H1 (cell line): ENCODE results near the gene COL4A2. TPM values are rescaled to one million over a fixed set of nuclear protein-coding genes. Genes with fewer than 3 reads are reported as not detected.

ENCODE experiments used
- CTCF ChIA-PET: fragments of 300-600 bp; sonication (Branson Sonifier 250); formaldehyde crosslinking; loops from one replicate; lab custom pipeline; 2021; ENCODE audit not compliant: partially characterized antibody; lab: Charles Lee
- POLR2A ChIA-PET: fragments of 300-600 bp; sonication (Branson Sonifier 250); formaldehyde crosslinking; loops from one replicate; lab custom pipeline; 2021; ENCODE audit warnings: inconsistent platforms; ENCODE audit not compliant: partially characterized antibody; lab: Charles Lee
- DNase-seq, 2 experiments: peaks; one replicate each; pipeline versions ENCODE4 v3.0.0 to v3.0.0-alpha.2; 2010 to 2022; ENCODE audit warnings: low spot score in 2 of 2, low read depth in 1 of 2, mixed read lengths in 1 of 2
- FAIRE-seq: peaks from 2 replicates; lab custom pipeline; 2011; peaks lifted over from hg19 to GRCh38; lab: Jason Lieb, UNC
- H2AFZ ChIP-seq: 2 replicates; pipeline ENCODE4 v1.8.1; 2012; ENCODE audit warnings: low read length, inconsistent platforms
- H2AK5ac ChIP-seq: 2 replicates; pipeline ENCODE4 v1.6.1; 2013; ENCODE audit warnings: low read depth, low read length
- H2BK120ac ChIP-seq: replicated peaks from 2 replicates; pipeline ENCODE3; 2013; ENCODE audit warnings: low read depth, low read length, inconsistent platforms
- H2BK12ac ChIP-seq: 2 replicates; pipeline ENCODE4 v1.6.1; 2013; ENCODE audit warnings: low read depth, low read length
- H2BK15ac ChIP-seq: 2 replicates; pipeline ENCODE4 v1.6.1; 2013; ENCODE audit warnings: low read length
- H2BK20ac ChIP-seq: 2 replicates; pipeline ENCODE4 v1.6.1; 2013; ENCODE audit warnings: low read length
- H2BK5ac ChIP-seq: 2 replicates; pipeline ENCODE4 v1.6.1; 2013; ENCODE audit warnings: low read depth, low read length
- H3K14ac ChIP-seq: 2 replicates; pipeline ENCODE4 v1.6.1; 2013; ENCODE audit warnings: inconsistent platforms; ENCODE audit not compliant: insufficient read length
- H3K18ac ChIP-seq: 2 replicates; pipeline ENCODE4 v1.6.1; 2013; ENCODE audit warnings: low read length; ENCODE audit errors: extremely low read depth
- H3K23ac ChIP-seq: 2 replicates; pipeline ENCODE4 v1.6.1; 2013; ENCODE audit warnings: inconsistent platforms; ENCODE audit not compliant: insufficient read length
- H3K23me2 ChIP-seq: 2 replicates; pipeline ENCODE4 v1.6.1; 2013; ENCODE audit warnings: low read depth, low read length
- H3K27ac ChIP-seq: 2 replicates; pipeline ENCODE4 v1.6.1; 2011; ENCODE audit warnings: low read depth, low read length, inconsistent platforms
- H3K27me3 ChIP-seq, 4 experiments: replicated peaks in 1 of 4; 1 replicate in 1 of 4; 2 replicates in 3 of 4; pipeline versions ENCODE4 v1.6.1 to v1.8.1; 2011 to 2013; ENCODE audit warnings: low read length in 3 of 4, mild to moderate bottlenecking in 3 of 4, inconsistent platforms in 2 of 4, mixed read lengths in 2 of 4, moderate library complexity in 1 of 4; ENCODE audit not compliant: control insufficient read depth in 3 of 4, insufficient read depth in 3 of 4; ENCODE audit errors: extremely low read depth in 1 of 4
- H3K36me3 ChIP-seq, 4 experiments: 2 replicates each; pipeline versions ENCODE4 v1.6.1 to v1.8.1; 2011 to 2013; ENCODE audit warnings: mild to moderate bottlenecking in 4 of 4, low read length in 3 of 4, moderate library complexity in 2 of 4, control low read depth in 1 of 4, inconsistent platforms in 1 of 4; ENCODE audit not compliant: insufficient read depth in 4 of 4, control insufficient read depth in 2 of 4
- H3K4ac ChIP-seq: replicated peaks from 2 replicates; pipeline ENCODE3; 2013; ENCODE audit warnings: low read length, low read depth, mixed read lengths, inconsistent platforms; ENCODE audit not compliant: insufficient read length
- H3K4me1 ChIP-seq, 4 experiments: replicated peaks in 1 of 4; 1 replicate in 1 of 4; 2 replicates in 3 of 4; pipeline versions ENCODE4 v1.6.1 to v1.8.1; 2011 to 2013; ENCODE audit warnings: low read length in 3 of 4, inconsistent platforms in 2 of 4, mixed read lengths in 1 of 4; ENCODE audit not compliant: insufficient read depth in 4 of 4, control insufficient read depth in 3 of 4
- H3K4me2 ChIP-seq, 2 experiments: 2 replicates each; pipeline versions ENCODE4 v1.6.1 to v1.8.1; 2011 to 2013; ENCODE audit warnings: low read depth in 2 of 2, low read length in 2 of 2, control low read depth in 1 of 2, inconsistent platforms in 1 of 2, mild to moderate bottlenecking in 1 of 2; ENCODE audit not compliant: insufficient read depth in 1 of 2
- H3K4me3 ChIP-seq, 4 experiments: fragments of 200-600, 300-600 bp in 1 of 4; sonication (generic), shearing (Covaris generic), sonication (Bioruptor Twin) in 1 of 4; 2 replicates each; pipeline versions ENCODE4 v1.5.1 to v1.8.1; 2011 to 2016; ENCODE audit warnings: low read length in 4 of 4, low read depth in 3 of 4, control low read depth in 2 of 4, inconsistent platforms in 2 of 4, mild to moderate bottlenecking in 2 of 4, mixed read lengths in 1 of 4, moderate library complexity in 1 of 4; ENCODE audit not compliant: insufficient read depth in 2 of 4; ENCODE audit errors: extremely low read depth in 1 of 4
- H3K56ac ChIP-seq: replicated peaks from 2 replicates; pipeline ENCODE3; 2013; ENCODE audit warnings: low read depth, mild to moderate bottlenecking, mixed read lengths, low read length, inconsistent platforms; ENCODE audit not compliant: insufficient read length
- H3K79me1 ChIP-seq: 2 replicates; pipeline ENCODE4 v1.6.1; 2013; ENCODE audit warnings: low read depth, low read length, control low read depth
- H3K79me2 ChIP-seq, 2 experiments: 2 replicates each; pipeline versions ENCODE4 v1.6.1 to v1.8.1; 2012 to 2013; ENCODE audit warnings: low read length in 2 of 2, mild to moderate bottlenecking in 2 of 2, inconsistent platforms in 1 of 2; ENCODE audit not compliant: insufficient read depth in 2 of 2, control insufficient read depth in 1 of 2
- H3K9ac ChIP-seq, 4 experiments: replicated peaks in 1 of 4; 1 replicate in 1 of 4; 2 replicates in 3 of 4; pipeline versions ENCODE4 v1.6.1 to v1.8.1; 2011 to 2013; ENCODE audit warnings: low read depth in 3 of 4, low read length in 3 of 4, control low read depth in 2 of 4, mild to moderate bottlenecking in 2 of 4, moderate library complexity in 2 of 4, inconsistent platforms in 1 of 4; ENCODE audit errors: extremely low read depth in 1 of 4
- H3K9me3 ChIP-seq, 2 experiments: 2 replicates each; pipeline versions ENCODE4 v1.6.1 to v1.8.1; 2012 to 2013; ENCODE audit warnings: mild to moderate bottlenecking in 2 of 2, moderate library complexity in 2 of 2, control low read depth in 1 of 2, inconsistent platforms in 1 of 2, low read depth in 1 of 2, low read length in 1 of 2, mixed read lengths in 1 of 2; ENCODE audit not compliant: insufficient read depth in 2 of 2
- H4K20me1 ChIP-seq, 2 experiments: replicated peaks in 1 of 2; 2 replicates each; pipeline versions ENCODE3 to v1.8.1; 2011 to 2013; ENCODE audit warnings: inconsistent platforms in 2 of 2, low read length in 2 of 2, mild to moderate bottlenecking in 1 of 2; ENCODE audit not compliant: insufficient read depth in 2 of 2, control insufficient read depth in 1 of 2
- H4K5ac ChIP-seq: 2 replicates; pipeline ENCODE4 v1.6.1; 2013; ENCODE audit warnings: low read length, low read depth, mixed read lengths, inconsistent platforms; ENCODE audit not compliant: insufficient read length
- H4K8ac ChIP-seq: 2 replicates; pipeline ENCODE4 v1.8.0; 2013; ENCODE audit warnings: mild to moderate bottlenecking, moderate library complexity, low read length, inconsistent platforms; ENCODE audit not compliant: insufficient read depth; ENCODE audit errors: extremely low read depth
- H4K91ac ChIP-seq: replicated peaks from 2 replicates; pipeline ENCODE3; 2013; ENCODE audit warnings: low read length, mixed read lengths, inconsistent platforms; ENCODE audit not compliant: insufficient read length
- CEBPB ChIP-seq: IDR thresholded peaks from 2 replicates; pipeline ENCODE4 v1.6.1; 2012; ENCODE audit warnings: low read depth, low read length
- EGR1 ChIP-seq: IDR thresholded peaks from 2 replicates; pipeline ENCODE4 v1.6.1; 2011; ENCODE audit warnings: low read depth, low read length, borderline replicate concordance
- POLR2A ChIP-seq, 2 experiments: IDR thresholded peaks; 1 replicate in 1 of 2; 2 replicates in 1 of 2; pipeline ENCODE4 v1.6.1; 2011; ENCODE audit warnings: low read depth in 2 of 2, low read length in 2 of 2, mild to moderate bottlenecking in 2 of 2; ENCODE audit errors: control extremely low read depth in 1 of 2
- POLR2AphosphoS5 ChIP-seq: IDR thresholded peaks from 2 replicates; pipeline ENCODE4 v1.6.1; 2011; ENCODE audit warnings: low read depth, low read length
- RFX5 ChIP-seq: IDR thresholded peaks from 2 replicates; pipeline ENCODE4 v1.6.1; 2011; ENCODE audit warnings: low read depth, low read length, improper control_type of control experiment, borderline replicate concordance
- SP1 ChIP-seq: IDR thresholded peaks from 2 replicates; pipeline ENCODE4 v1.6.1; 2011; ENCODE audit warnings: low read depth, low read length
- WGBS, 2 experiments: shearing (Covaris generic) in 1 of 2; methylation state at CpG; one replicate each; pipeline versions ENCODE4 v1.1.6 to v1.1.7; 2013 to 2015; ENCODE audit warnings: low lambda C conversion rate in 2 of 2, mixed read lengths in 2 of 2, inconsistent platforms in 1 of 2, low coverage in 1 of 2, missing lambda C conversion rate in 1 of 2; ENCODE audit not compliant: insufficient replicate concordance in 2 of 2, insufficient coverage in 1 of 2, insufficient read length in 1 of 2; ENCODE audit errors: extremely low coverage in 1 of 2, missing lambda C conversion rate in 1 of 2; 5-methylcytosine and 5-hydroxymethylcytosine counted together
- polyA plus RNA-seq, 7 experiments: library from polyadenylated mRNA; depleted of rRNA in 3 of 7; stranded (reverse) in 5 of 7; unstranded in 2 of 7; fragments of >200 nt in 5 of 7; fragments of 200-250 nt in 2 of 7; gene quantifications; 1 replicate in 5 of 7; 2 replicates in 1 of 7; 4 replicates in 1 of 7; pipeline versions ENCODE4 v1.2.1 to v1.2.3, GENCODE V29; 2011 to 2013; ENCODE audit warnings: missing spikeins in 2 of 7, mixed read lengths in 2 of 7
- total RNA-seq: library from RNA; stranded (reverse); fragmentation: NEBNext Ultra II Directional; extraction: Animal tissue kit (Norgen Biotek cat#: 25700); gene quantifications from 2 replicates; pipeline ENCODE4 v1.2.1, GENCODE V29; 2021

Gene COL4A2
- total and polyA plus RNA-seq, 2 of the 8 experiments (the other 6 are each of a cell fraction or from before 2014, with no cell fraction given), result 80.4 to 87.3 TPM

GRCh38 chr13:110416131-110417025 is 109.3 kb downstream of the COL4A2 start:
- ChIA-PET CTCF (interaction anchor here (0.8 to 1.6 kb wide), 5 partner anchors 55 to 196 kb away, joined by 3 to 8 read pairs (median 4); no protein-coding TSS in a partner anchor), POLR2A (no interaction called here)
- peaks cover 0 to 3% (median under 1%) of the 10 kb centered on the region in 4 experiments; a peak in 3 of 7 replicates for H3K4me1 ChIP-seq
- no peak overlapping the region for H4K8ac ChIP-seq
- H3K56ac ChIP-seq, result no peak overlapping the region
- H3K79me2 ChIP-seq, result no peaks in the 10 kb centered on the region
- no peak overlapping the region for H3K4ac ChIP-seq
- H4K91ac ChIP-seq, result no peak overlapping the region
- H3K23ac ChIP-seq, result no peak overlapping the region
- no peak for FAIRE-seq
- H2BK12ac ChIP-seq, result no peak overlapping the region
- H2BK120ac ChIP-seq, result no peak overlapping the region
- H3K14ac ChIP-seq, result no peak overlapping the region
- no peak for DNase-seq
- H3K36me3 ChIP-seq, result no peaks in the 10 kb centered on the region
- 92% methylated on average over 7 of the region's 7 CpGs; no CpG with 5 or more reads in 1 of the 2 experiments for WGBS, 2 experiments
- TF ChIP-seq SP1 (no peak), RFX5 (no peak), POLR2A (IDR thresholded peaks at IDR 0.05; ENCODE audit: control extremely low read depth in 1 of 2, low read depth in 2 of 2, low read length in 2 of 2) (no peak), CEBPB (no peak), EGR1 (no peak), POLR2AphosphoS5 (no peak)
- no peak overlapping the region for H4K5ac ChIP-seq
- H4K20me1 ChIP-seq, result no peaks in the 10 kb centered on the region
- H3K9ac ChIP-seq, result no peak overlapping the region
- H3K27me3 ChIP-seq, result no peaks in the 10 kb centered on the region; a peak in 1 of 7 replicates
- H3K79me1 ChIP-seq, result peaks cover 4% of the 10 kb centered on the region; the same call in 1 of the 2 replicates
- no peak overlapping the region for H3K4me3 ChIP-seq
- H2BK15ac ChIP-seq, result no peak overlapping the region
- H2AK5ac ChIP-seq, result peak overlapping the region; percentile 24; the same call in 1 of the 2 replicates
- H3K18ac ChIP-seq, result no peak overlapping the region
- no peak overlapping the region for H2AFZ ChIP-seq
- H2BK20ac ChIP-seq, result no peak overlapping the region
- no peaks in the 10 kb centered on the region for H3K23me2 ChIP-seq
- H3K9me3 ChIP-seq, result no peaks in the 10 kb centered on the region
- no peak overlapping the region for H3K27ac ChIP-seq
- H2BK5ac ChIP-seq, result no peak overlapping the region
- H3K4me2 ChIP-seq, result no peak overlapping the region
